Body of pancreas (tissue), 4 donors: ENCODE results near the gene CDHR4. TPM values are rescaled to one million over a fixed set of nuclear protein-coding genes. Genes with fewer than 3 reads are reported as not detected.
"Not testable (repeated sequence)": the region's sequence is repeated elsewhere in the genome, so short reads cannot be mapped to it uniquely, and the experiment has no call there.

Experiments used
- ATAC-seq: fragments of 150-250 bp; one replicate; pipeline ENCODE4 v1.9.1; 2016
- DNase-seq, 4 donors: peaks; one replicate each; pipeline ENCODE4 v3.0.0-alpha.2; 2019
- H3K27ac ChIP-seq, 4 donors: fragments of 200-600 bp; sonication (generic); 1 replicate in 3 of 4; 2 replicates in 1 of 4; pipeline versions ENCODE4 v1.5.1 to v1.6.1; 2016 to 2019; ENCODE audit warnings: mild to moderate bottlenecking in 1 of 4, mixed read lengths in 1 of 4, moderate library complexity in 1 of 4
- H3K27me3 ChIP-seq, 2 donors: fragments of 200-600 bp; sonication (generic); one replicate each; pipeline ENCODE4 v1.6.0; 2016; ENCODE audit warnings: mild to moderate bottlenecking in 1 of 2
- H3K36me3 ChIP-seq, 2 donors: fragments of 200-600 bp; sonication (generic); replicated peaks in 1 of 2; 2 replicates each; pipeline ENCODE4 v1.5.1; 2016; ENCODE audit warnings: low read depth in 2 of 2; ENCODE audit not compliant: insufficient read depth in 1 of 2
- H3K4me1 ChIP-seq: fragments of 200-600 bp; sonication (generic); one replicate; pipeline ENCODE4 v1.6.0; 2016
- H3K4me3 ChIP-seq, 2 donors: fragments of 200-600 bp; sonication (generic); 1 replicate in 1 of 2; 2 replicates in 1 of 2; pipeline ENCODE4 v1.5.1; 2016 to 2019
- H3K9me3 ChIP-seq, 3 donors: fragments of 200-600 bp; sonication (generic); 1 replicate in 2 of 3; 2 replicates in 1 of 3; pipeline ENCODE4 v1.5.1; 2016
- POLR2A ChIP-seq, 3 donors: fragments of 450-650 bp; IDR thresholded peaks; one replicate each; pipeline ENCODE4 v1.6.1; 2016; ENCODE audit warnings: antibody characterized with exemption in 3 of 3, mild to moderate bottlenecking in 2 of 3
- WGBS, 2 donors: methylation state at CpG; one replicate each; pipeline ENCODE4 v1.1.5; 2017; 5-methylcytosine and 5-hydroxymethylcytosine counted together
- intact Hi-C: fragments of 100-400 bp; cut with DNase I; formaldehyde crosslinking; loops from one replicate; pipeline ENCODE4 v1.15.1; 2023
- total RNA-seq, 2 donors: library from RNA; depleted of rRNA; stranded (reverse); fragments of >200 nt; gene quantifications; one replicate each; pipeline ENCODE4 v1.1.0, GENCODE V29; 2016
- TF ChIP-seq, protein P1 (sequence below), 7 experiments: fragments of 450-650 bp in 4 of 7; fragments of 200-600 bp in 3 of 7; sonication (generic) in 3 of 7; IDR thresholded peaks; one replicate each; pipeline ENCODE4 v1.5.1; 2016 to 2019; ENCODE audit warnings: antibody characterized with exemption in 7 of 7

CDHR4 gene
- total RNA-seq, 2 donors from 2014 or later = 0.26 TPM; not detected in 1

DNA sequence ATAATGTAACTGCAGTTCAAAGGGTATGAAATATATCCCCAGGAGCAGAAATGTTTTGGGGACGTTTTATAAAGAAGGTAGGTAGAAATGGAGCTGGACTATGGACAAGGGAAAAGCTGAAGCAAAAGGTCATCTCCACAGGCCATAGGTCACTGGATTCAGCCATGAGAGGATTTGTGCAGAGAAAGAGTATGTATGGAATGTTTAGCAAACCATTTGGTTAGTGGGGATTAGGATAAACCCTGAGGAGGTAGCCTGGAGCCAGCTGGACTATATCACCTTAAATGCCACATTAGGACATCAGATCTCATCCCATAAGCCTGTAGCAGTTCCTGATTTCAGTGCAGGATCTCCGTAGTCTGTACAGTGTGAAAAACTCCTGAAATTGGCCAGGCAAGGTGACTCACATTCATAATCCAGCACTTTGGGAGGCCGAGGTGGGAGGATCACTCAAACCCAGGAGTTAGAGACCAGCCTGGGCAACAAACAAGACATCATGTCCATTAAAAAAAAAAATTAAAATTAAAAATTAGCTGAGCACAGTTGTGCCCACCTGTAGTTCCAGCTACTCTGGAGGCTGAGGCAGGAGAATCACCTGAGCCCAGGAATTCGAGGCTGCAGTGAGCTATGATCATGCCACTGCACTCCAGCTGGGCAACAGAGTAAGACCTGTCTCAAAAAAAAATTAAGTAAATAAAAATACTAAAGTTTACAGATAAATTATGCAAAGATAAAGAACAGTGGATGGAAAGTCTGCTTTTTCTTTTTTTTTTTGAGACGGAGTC, 18.1 kb downstream of the CDHR4 start:
- DNase-seq (no peak), ATAC-seq (no peak)
- H3K4me3 ChIP-seq = no peak overlapping the region
- H3K9me3 ChIP-seq = no peaks in the 10 kb centered on the region
- WGBS, 2 donors = 82 to 90% methylated on average over 5 of the region's 5 CpGs
- no peaks in the 10 kb centered on the region for H3K27me3 ChIP-seq
- intact Hi-C loops = no loop called here
- TF ChIP-seq, protein P1, sequence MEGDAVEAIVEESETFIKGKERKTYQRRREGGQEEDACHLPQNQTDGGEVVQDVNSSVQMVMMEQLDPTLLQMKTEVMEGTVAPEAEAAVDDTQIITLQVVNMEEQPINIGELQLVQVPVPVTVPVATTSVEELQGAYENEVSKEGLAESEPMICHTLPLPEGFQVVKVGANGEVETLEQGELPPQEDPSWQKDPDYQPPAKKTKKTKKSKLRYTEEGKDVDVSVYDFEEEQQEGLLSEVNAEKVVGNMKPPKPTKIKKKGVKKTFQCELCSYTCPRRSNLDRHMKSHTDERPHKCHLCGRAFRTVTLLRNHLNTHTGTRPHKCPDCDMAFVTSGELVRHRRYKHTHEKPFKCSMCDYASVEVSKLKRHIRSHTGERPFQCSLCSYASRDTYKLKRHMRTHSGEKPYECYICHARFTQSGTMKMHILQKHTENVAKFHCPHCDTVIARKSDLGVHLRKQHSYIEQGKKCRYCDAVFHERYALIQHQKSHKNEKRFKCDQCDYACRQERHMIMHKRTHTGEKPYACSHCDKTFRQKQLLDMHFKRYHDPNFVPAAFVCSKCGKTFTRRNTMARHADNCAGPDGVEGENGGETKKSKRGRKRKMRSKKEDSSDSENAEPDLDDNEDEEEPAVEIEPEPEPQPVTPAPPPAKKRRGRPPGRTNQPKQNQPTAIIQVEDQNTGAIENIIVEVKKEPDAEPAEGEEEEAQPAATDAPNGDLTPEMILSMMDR (IDR thresholded peaks at IDR 0.05) = no peak
- TF ChIP-seq POLR2A (IDR thresholded peaks at IDR 0.05) = no peak
- no peak overlapping the region for H3K27ac ChIP-seq
- H3K4me1 ChIP-seq = peaks cover 45% of the 10 kb centered on the region
- peaks cover 3 to 5% of the 10 kb centered on the region in 2 donors for H3K36me3 ChIP-seq

DNA sequence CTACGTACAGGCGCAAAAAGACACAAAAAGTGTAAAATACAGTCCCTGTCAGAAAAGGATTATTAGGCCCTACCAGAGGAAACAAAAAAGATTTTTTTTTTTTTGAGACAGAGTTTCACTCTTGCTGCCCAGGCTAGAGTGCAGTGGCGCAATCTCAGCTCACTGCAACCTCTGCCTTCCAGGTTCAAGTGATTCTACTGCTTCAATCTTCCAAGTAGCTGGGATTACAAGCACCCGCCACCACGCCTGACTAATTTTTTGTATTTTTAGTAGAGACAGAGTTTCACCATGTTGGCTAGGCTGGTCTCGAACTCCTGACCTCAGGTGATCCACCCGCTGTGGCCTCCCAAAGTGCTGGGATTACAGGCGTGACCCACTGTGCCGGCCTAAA, 18.7 kb downstream of the CDHR4 start:
- H3K27me3 ChIP-seq, H3K36me3 ChIP-seq, DNase-seq, ATAC-seq, H3K4me3 ChIP-seq, H3K9me3 ChIP-seq, intact Hi-C loops, H3K27ac ChIP-seq: not testable (repeated sequence)
- WGBS, 2 donors = 85 to 86% methylated on average over 9 of the region's 9 CpGs
- H3K4me1 ChIP-seq = peaks cover 44% of the 10 kb centered on the region

DNA sequence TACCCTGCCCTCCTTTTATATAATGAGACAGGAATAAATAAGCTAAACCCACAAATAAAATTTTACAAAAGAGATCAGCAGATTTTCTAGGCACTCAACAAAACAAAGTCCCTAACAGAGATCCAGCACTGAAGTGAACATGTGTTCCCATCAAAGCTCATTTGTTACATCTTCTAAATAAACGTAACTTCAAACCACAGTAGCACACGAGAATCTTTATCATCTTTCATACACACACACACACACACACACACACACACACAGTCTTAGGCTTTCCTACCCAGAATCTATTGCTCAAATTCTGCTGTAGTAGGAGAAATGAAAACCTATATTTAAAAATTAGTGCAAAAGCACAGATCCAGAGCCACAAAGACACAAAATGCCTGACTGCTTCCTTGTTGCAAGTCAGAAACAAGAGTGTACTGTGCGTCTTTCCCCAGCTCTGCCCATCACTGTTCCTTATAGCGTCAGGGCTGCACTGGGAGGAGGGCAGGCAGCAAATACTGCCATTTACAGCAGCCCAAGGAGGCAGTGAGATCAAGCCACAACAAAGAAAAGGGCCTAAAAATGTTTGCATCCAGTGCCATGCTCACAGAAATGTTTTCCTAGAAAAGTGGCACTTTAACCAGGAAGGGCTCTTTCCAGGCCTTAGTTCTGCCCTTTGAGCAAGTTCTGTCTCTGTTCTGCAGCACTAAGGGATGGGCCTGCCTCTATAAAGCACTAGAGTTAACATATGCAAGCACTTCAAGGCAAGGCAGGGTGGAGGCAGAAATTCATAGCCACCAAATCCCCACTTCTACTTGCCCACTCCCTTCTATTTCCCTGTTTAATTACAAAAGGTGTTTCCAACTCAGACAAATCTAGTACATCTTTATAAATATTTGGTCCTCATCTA, 19.3 kb downstream of the CDHR4 start:
- Histone ChIP-seq H3K4me1 (peaks cover 41% of the 10 kb centered on the region), H3K27ac (peak overlapping the region in 1 of 4 donors; percentile 6), H3K36me3 (peaks cover 3 to 5% of the 10 kb centered on the region in 2 donors), H3K27me3 (no peaks in the 10 kb centered on the region), H3K4me3 (no peak overlapping the region), H3K9me3 (no peaks in the 10 kb centered on the region)
- 66 to 74% methylated on average over 4 of the region's 4 CpGs for WGBS, 2 donors
- TF ChIP-seq, protein P1 (IDR thresholded peaks at IDR 0.05) = no peak
- no peak for TF ChIP-seq POLR2A (IDR thresholded peaks at IDR 0.05)
- DNase-seq (no peak), ATAC-seq (no peak)
- intact Hi-C loops = no loop called here

DNA sequence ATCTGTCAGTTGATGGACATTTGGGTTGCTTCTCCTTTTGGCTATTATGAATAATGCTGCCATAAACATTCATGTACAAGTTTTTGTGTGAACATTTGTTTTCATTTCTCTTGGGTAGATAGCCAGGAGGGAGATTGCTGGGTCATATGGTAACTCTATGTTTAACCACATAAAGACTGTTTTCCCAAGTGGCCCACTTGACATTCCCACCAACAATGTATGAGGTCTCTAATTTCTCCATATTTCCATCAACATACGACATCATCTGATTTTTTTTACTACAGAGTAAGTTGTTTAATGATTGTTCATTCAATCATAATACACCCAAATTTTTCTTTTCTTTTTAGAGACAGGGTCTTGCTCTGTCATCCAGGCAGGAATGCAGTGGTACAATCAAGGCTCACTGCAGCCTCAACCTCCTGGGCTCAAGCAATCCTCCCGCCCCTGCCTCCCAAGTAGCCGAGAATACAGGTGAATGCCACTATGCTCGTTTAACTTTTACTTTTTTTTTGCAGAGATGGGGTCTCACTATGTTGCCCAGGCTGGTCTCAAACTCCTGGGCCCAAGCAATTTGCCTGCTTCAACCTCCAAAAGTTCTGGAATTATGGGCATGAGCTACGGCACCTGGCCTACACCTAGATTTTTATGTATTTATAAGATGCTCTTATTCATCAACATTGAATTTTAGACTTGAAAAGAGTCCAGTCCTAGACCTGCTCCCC, 20.2 kb downstream of the CDHR4 start:
- no peak overlapping the region for H3K27ac ChIP-seq
- H3K9me3 ChIP-seq = no peaks in the 10 kb centered on the region
- H3K36me3 ChIP-seq = peaks cover 3 to 5% of the 10 kb centered on the region in 2 donors
- no peaks in the 10 kb centered on the region for H3K27me3 ChIP-seq
- H3K4me1 ChIP-seq = peaks cover 36% of the 10 kb centered on the region
- DNase-seq (no peak), ATAC-seq (no peak)
- intact Hi-C loops = no loop called here
- H3K4me3 ChIP-seq = no peak overlapping the region
- TF ChIP-seq, protein P1 (IDR thresholded peaks at IDR 0.05) = no peak
- no peak for TF ChIP-seq POLR2A (IDR thresholded peaks at IDR 0.05)
- 89 to 90% methylated on average over 5 of the region's 5 CpGs for WGBS, 2 donors

DNA sequence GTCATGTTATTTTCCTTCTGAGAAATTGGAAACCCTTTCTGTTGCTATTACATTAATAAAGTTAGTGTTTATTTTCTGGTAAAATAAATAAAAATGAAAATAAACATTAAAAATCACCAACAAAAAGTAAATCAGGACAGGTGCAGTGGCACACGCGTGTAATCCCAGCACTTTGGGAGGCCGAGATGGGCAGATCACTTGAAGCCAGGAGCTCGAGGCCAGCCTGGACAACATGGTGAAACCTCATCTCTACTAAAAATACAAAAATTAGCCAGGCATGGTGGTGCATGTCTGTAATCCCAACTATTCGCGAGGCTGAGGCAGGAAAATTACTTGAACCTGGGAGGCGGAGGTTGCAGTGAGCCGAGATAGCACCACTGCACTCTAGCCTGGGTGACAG, 23.6 kb downstream of the CDHR4 start:
- peaks cover 16% of the 10 kb centered on the region for H3K4me1 ChIP-seq
- intact Hi-C loops, ATAC-seq, H3K27me3 ChIP-seq, H3K4me3 ChIP-seq, H3K9me3 ChIP-seq, H3K27ac ChIP-seq, DNase-seq, H3K36me3 ChIP-seq: not testable (repeated sequence)
- WGBS, 2 donors = 84 to 88% methylated on average over 8 of the region's 8 CpGs
